22Rv1 (cell line): Measurements from ENCODE around the gene NLRC4.

Experiments used
- H3K27ac ChIP-seq: fragments of 450-650 bp; 2 replicates; pipeline ENCODE4 v1.5.1; 2017
- ZFX ChIP-seq: fragments of 450-650 bp; IDR thresholded peaks from 2 replicates; pipeline ENCODE4 v1.6.1; 2017; ENCODE audit warnings: antibody characterized with exemption, borderline replicate concordance
- TF ChIP-seq, protein P1 (sequence below): fragments of 450-650 bp; IDR thresholded peaks from 2 replicates; pipeline ENCODE4 v1.5.1; 2017; ENCODE audit warnings: mild to moderate bottlenecking

NLRC4 gene

DNA sequence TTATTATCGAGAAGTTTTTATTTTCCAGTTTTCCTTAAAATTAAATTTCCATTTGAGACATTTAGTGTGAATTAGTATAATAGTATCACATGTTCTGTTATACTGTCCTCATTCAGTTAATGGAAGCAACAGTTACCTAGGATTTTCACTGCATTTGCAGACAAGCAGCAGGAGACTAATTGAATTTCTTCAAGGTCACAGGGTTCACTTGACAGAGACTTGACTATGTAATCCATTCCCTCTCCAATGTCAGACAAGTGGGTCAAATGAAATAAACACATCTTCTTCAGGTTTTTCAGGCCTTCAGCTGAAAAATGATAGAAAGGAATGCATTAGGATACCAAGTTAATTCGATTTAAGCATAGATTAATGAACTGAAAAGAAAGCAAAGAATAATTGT lies 26.7 kb downstream of the NLRC4 start:
- TF ChIP-seq, protein P1, sequence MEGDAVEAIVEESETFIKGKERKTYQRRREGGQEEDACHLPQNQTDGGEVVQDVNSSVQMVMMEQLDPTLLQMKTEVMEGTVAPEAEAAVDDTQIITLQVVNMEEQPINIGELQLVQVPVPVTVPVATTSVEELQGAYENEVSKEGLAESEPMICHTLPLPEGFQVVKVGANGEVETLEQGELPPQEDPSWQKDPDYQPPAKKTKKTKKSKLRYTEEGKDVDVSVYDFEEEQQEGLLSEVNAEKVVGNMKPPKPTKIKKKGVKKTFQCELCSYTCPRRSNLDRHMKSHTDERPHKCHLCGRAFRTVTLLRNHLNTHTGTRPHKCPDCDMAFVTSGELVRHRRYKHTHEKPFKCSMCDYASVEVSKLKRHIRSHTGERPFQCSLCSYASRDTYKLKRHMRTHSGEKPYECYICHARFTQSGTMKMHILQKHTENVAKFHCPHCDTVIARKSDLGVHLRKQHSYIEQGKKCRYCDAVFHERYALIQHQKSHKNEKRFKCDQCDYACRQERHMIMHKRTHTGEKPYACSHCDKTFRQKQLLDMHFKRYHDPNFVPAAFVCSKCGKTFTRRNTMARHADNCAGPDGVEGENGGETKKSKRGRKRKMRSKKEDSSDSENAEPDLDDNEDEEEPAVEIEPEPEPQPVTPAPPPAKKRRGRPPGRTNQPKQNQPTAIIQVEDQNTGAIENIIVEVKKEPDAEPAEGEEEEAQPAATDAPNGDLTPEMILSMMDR: no peak
- no peak for TF ChIP-seq ZFX
- no peak overlapping the region for H3K27ac ChIP-seq

GRCh38 chr2:32237488-32237887 lies 27.2 kb downstream of the NLRC4 start:
- TF ChIP-seq, protein P1: no peak
- no peak for TF ChIP-seq ZFX
- H3K27ac ChIP-seq: no peak overlapping the region

GRCh38 chr2:32235315-32235714 lies 29.4 kb downstream of the NLRC4 start:
- H3K27ac ChIP-seq: no peak overlapping the region
- TF ChIP-seq, protein P1: no peak
- TF ChIP-seq ZFX: no peak

- TF ChIP-seq, protein P1: no peak
- no peak for TF ChIP-seq ZFX
- H3K27ac ChIP-seq: no peak overlapping the region
These were observed 32.7 kb downstream of the NLRC4 start for GRCh38 chr2:32231959-32232358.

DNA sequence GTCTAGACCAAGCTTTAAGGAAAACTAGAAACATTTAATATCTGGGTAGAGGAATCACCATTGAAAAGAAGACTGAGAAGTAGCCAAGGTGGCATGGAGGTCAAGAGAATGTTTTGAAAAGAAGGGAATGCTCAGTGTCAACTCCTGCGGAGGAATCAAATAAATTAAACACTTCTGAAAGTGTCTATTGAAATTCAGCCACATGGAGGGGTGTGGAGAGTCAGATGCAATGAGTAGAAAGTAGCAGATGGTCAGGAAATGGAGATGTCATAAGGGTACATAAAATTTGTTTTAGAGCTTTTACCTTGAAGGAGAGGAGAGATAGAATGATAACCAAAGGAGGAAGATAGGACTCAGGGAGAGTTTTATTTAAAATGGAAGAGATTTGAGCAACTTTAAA lies 35.1 kb downstream of the NLRC4 start:
- no peak for TF ChIP-seq ZFX
- TF ChIP-seq, protein P1: no peak
- H3K27ac ChIP-seq: no peak overlapping the region

- H3K27ac ChIP-seq: no peak overlapping the region
- no peak for TF ChIP-seq ZFX
- TF ChIP-seq, protein P1: no peak
These were observed 36.5 kb downstream of the NLRC4 start for GRCh38 chr2:32228181-32228580.

GRCh38 chr2:32227492-32227891 lies 37.2 kb downstream of the NLRC4 start:
- no peak overlapping the region for H3K27ac ChIP-seq
- TF ChIP-seq, protein P1: no peak
- TF ChIP-seq ZFX: no peak
